Cerebellar cortex (tissue), 1 donor: ENCODE data around the gene CLNS1A.
"Not testable (repeated sequence)": the region's sequence is repeated elsewhere in the genome, so short reads cannot be mapped to it uniquely, and the experiment has no call there.

Experiments used
- DNase-seq: peaks from one replicate; pipeline ENCODE4 v3.0.0-alpha.2; 2015; ENCODE audit warnings: low spot score

CLNS1A gene

GRCh38 chr11:77637345-77638165, at the start of gene CLNS1A:
Gene CLNS1A, minus strand, starts transcription at chr11:77637794. Its CDS starts 80 bp downstream, at chr11:77637714.
- DNase-seq = peak; percentile 97

- DNase-seq = no peak
Measured at GRCh38 chr11:77687088-77687487, 49.5 kb upstream of the CLNS1A start.

- no peak for DNase-seq
Measured at GRCh38 chr11:77677138-77677537, 39.5 kb upstream of the CLNS1A start.

- DNase-seq = peak; percentile 18
Measured at GRCh38 chr11:77672264-77672663, 34.7 kb upstream of the CLNS1A start.

GRCh38 chr11:77669848-77670511, 32.4 kb upstream of the CLNS1A start:
- no peak for DNase-seq

- DNase-seq = no peak
Measured at GRCh38 chr11:77668760-77669159, 31.2 kb upstream of the CLNS1A start.

GRCh38 chr11:77665240-77665965, 27.8 kb upstream of the CLNS1A start:
- DNase-seq = no peak

GRCh38 chr11:77661670-77662069, 24.1 kb upstream of the CLNS1A start:
- no peak for DNase-seq

GRCh38 chr11:77660947-77661346, 23.4 kb upstream of the CLNS1A start:
- DNase-seq = no peak

GRCh38 chr11:77658213-77659013, 20.8 kb upstream of the CLNS1A start:
- DNase-seq = no peak

- no peak for DNase-seq
Measured at GRCh38 chr11:77656362-77656761, 18.8 kb upstream of the CLNS1A start.

- DNase-seq = no peak
Measured at GRCh38 chr11:77654770-77655434, 17.3 kb upstream of the CLNS1A start.

GRCh38 chr11:77650123-77650522, 12.5 kb upstream of the CLNS1A start:
- DNase-seq = no peak

- DNase-seq = no peak
Measured at GRCh38 chr11:77647654-77648305, 10.2 kb upstream of the CLNS1A start.

- no peak for DNase-seq
Measured at GRCh38 chr11:77644887-77645286, 7.3 kb upstream of the CLNS1A start.

- DNase-seq = no peak
Measured at GRCh38 chr11:77642228-77642627, 4.6 kb upstream of the CLNS1A start.

- DNase-seq = no peak
Measured at GRCh38 chr11:77636731-77637344, 756 bp downstream of the CLNS1A start.

GRCh38 chr11:77633926-77634325, 3.7 kb downstream of the CLNS1A start:
- not testable (repeated sequence) for DNase-seq

- no peak for DNase-seq
Measured at GRCh38 chr11:77630157-77630710, 7.4 kb downstream of the CLNS1A start.

- peak; percentile 75 for DNase-seq
Measured at GRCh38 chr11:77619576-77620198, 17.9 kb downstream of the CLNS1A start.
